Upper lobe of left lung (tissue), 6 donors: ENCODE results near the gene ZNF230. TPM values are rescaled to one million over a fixed set of nuclear protein-coding genes. Genes with fewer than 3 reads are reported as not detected.

Source experiments
- ATAC-seq, 2 donors: fragments of 200-7000 bp; cut with Tn5 transposase; one replicate each; pipeline ENCODE4 v1.9.1; 2022; ENCODE audit warnings: mild to moderate bottlenecking in 2 of 2, moderate library complexity in 2 of 2; ENCODE audit not compliant: low FRiP score in 2 of 2
- DNase-seq, 2 donors: peaks; one replicate each; pipeline ENCODE4 v3.0.0-alpha.2; 2019 to 2020
- H3K27ac ChIP-seq, 4 donors: fragments of 200-600 bp; sonication (generic); one replicate each; pipeline ENCODE4 v1.5.1; 2016 to 2019
- H3K27me3 ChIP-seq, 4 donors: fragments of 200-600 bp; sonication (generic); one replicate each; pipeline ENCODE4 v1.5.1; 2017 to 2019
- H3K36me3 ChIP-seq, 4 donors: fragments of 200-600 bp; sonication (generic); one replicate each; pipeline ENCODE4 v1.5.1; 2016 to 2019
- H3K4me1 ChIP-seq, 4 donors: fragments of 200-600 bp; sonication (generic); one replicate each; pipeline ENCODE4 v1.5.1; 2018 to 2019
- H3K4me3 ChIP-seq, 4 donors: fragments of 200-600 bp; sonication (generic); one replicate each; pipeline ENCODE4 v1.5.1; 2017 to 2019; ENCODE audit warnings: mild to moderate bottlenecking in 2 of 4, moderate library complexity in 1 of 4
- H3K9me3 ChIP-seq, 4 donors: fragments of 200-600 bp; sonication (generic); one replicate each; pipeline ENCODE4 v1.5.1; 2018 to 2019
- CTCF ChIP-seq, 6 experiments: fragments of 450-650 bp in 4 of 6; fragments of 200-600 bp in 2 of 6; sonication (generic) in 2 of 6; IDR thresholded peaks; one replicate each; pipeline ENCODE4 v1.5.1; 2016 to 2019; ENCODE audit warnings: antibody characterized with exemption in 6 of 6
- EP300 ChIP-seq, 4 donors: sonication (generic); formaldehyde crosslinking; IDR thresholded peaks; one replicate each; pipeline ENCODE4 v1.5.1; 2017; ENCODE audit warnings: antibody characterized with exemption in 4 of 4, control low read depth in 2 of 4
- POLR2A ChIP-seq, 4 donors: fragments of 450-650 bp; IDR thresholded peaks; one replicate each; pipeline ENCODE4 v1.5.1; 2016 to 2017; ENCODE audit warnings: antibody characterized with exemption in 4 of 4, mild to moderate bottlenecking in 2 of 4
- POLR2AphosphoS5 ChIP-seq, 2 donors: sonication (generic); formaldehyde crosslinking; IDR thresholded peaks; one replicate each; pipeline ENCODE4 v1.5.1; 2017; ENCODE audit warnings: antibody characterized with exemption in 2 of 2
- WGBS, 2 donors: methylation state at CpG; one replicate each; pipeline ENCODE4 v1.1.5; 2017 to 2018; 5-methylcytosine and 5-hydroxymethylcytosine counted together
- total RNA-seq, 6 donors: library from RNA; depleted of rRNA in 4 of 6; stranded (reverse); fragments of >200 nt in 4 of 6; gene quantifications; one replicate each; pipeline versions ENCODE4 v1.1.0 to v1.2.1, GENCODE V29; 2016 to 2021
- donor health status: DM: no; HTN: no; CAD: no; lungs with moderate emphysema.
- donor health status: DM: no; HTN: yes; CAD: no; lungs with severe emphysema.

ZNF230 gene
- total RNA-seq, 6 donors from 2014 or later, result 2.2 to 6.4 (median 4.7) TPM

GRCh38 chr19:44032001-44032610, 29.3 kb downstream of the ZNF230 start:
- Histone ChIP-seq H3K27ac (no peak overlapping the region), H3K27me3 (no peaks in the 10 kb centered on the region), H3K4me1 (no peaks in the 10 kb centered on the region), H3K36me3 (peaks cover 18 to 58% (median 53%) of the 10 kb centered on the region in 4 donors), H3K9me3 (peaks cover 66 to 98% (median 78%) of the 10 kb centered on the region in 4 donors), H3K4me3 (no peak overlapping the region)
- TF ChIP-seq POLR2A (IDR thresholded peaks at IDR 0.05) (no peak), CTCF (IDR thresholded peaks at IDR 0.05) (no peak), EP300 (IDR thresholded peaks at IDR 0.05) (no peak), POLR2AphosphoS5 (IDR thresholded peaks at IDR 0.05) (no peak)
- DNase-seq (no peak), ATAC-seq (no peak)
- WGBS, 2 donors, result 86 to 92% methylated on average over 1 of the region's 1 CpG

GRCh38 chr19:44042147-44042546, 39.4 kb downstream of the ZNF230 start:
- 85 to 92% methylated on average over 2 of the region's 2 CpGs for WGBS, 2 donors
- H3K27me3 ChIP-seq, result no peaks in the 10 kb centered on the region
- no peak overlapping the region for H3K4me3 ChIP-seq
- peaks cover 14 to 30% (median 20%) of the 10 kb centered on the region in 4 donors for H3K9me3 ChIP-seq
- no peaks in the 10 kb centered on the region for H3K36me3 ChIP-seq
- no peaks in the 10 kb centered on the region for H3K4me1 ChIP-seq
- TF ChIP-seq POLR2AphosphoS5 (IDR thresholded peaks at IDR 0.05) (no peak), POLR2A (IDR thresholded peaks at IDR 0.05) (no peak), EP300 (IDR thresholded peaks at IDR 0.05) (no peak), CTCF (IDR thresholded peaks at IDR 0.05) (no peak)
- ATAC-seq (no peak), DNase-seq (no peak)
- H3K27ac ChIP-seq, result no peak overlapping the region

- Histone ChIP-seq H3K4me3 (peak overlapping the region; percentile 73 to 93 (median 86)), H3K27me3 (no peaks in the 10 kb centered on the region), H3K27ac (peak overlapping the region; percentile 31 to 79 (median 70)), H3K9me3 (peaks cover 0 to 10% (median 3%) of the 10 kb centered on the region in 4 donors), H3K4me1 (peaks cover 7 to 22% (median 12%) of the 10 kb centered on the region in 4 donors), H3K36me3 (peaks cover 0 to 13% (median 8%) of the 10 kb centered on the region in 4 donors)
- TF ChIP-seq CTCF (IDR thresholded peaks at IDR 0.05), result no peak
- TF ChIP-seq POLR2AphosphoS5 (IDR thresholded peaks at IDR 0.05), result no peak
- no peak for TF ChIP-seq POLR2A (IDR thresholded peaks at IDR 0.05)
- ATAC-seq (peak; percentile 36 to 49), DNase-seq (peak in 1 of 2 donors; percentile 31)
- 11 to 23% methylated on average over 18 to 21 of the region's 21 CpGs for WGBS, 2 donors
Observed at GRCh38 chr19:44050740-44051649, 48.2 kb downstream of the ZNF230 start.

GRCh38 chr19:44051650-44052402, 49.1 kb downstream of the ZNF230 start, which contains the start of gene ZNF223:
TSS of gene ZNF223 (plus strand) at chr19:44052036. CDS start at chr19:44055177, 3,141 bp downstream.
- peak; percentile 88 to 96 for DNase-seq
- ATAC-seq, result peak; percentile 100
- peaks cover 7 to 22% (median 12%) of the 10 kb centered on the region in 4 donors for H3K4me1 ChIP-seq
- H3K27ac ChIP-seq, result peak within 1 kb of the TSS; percentile 68 to 79 (median 76)
- no peaks in the 10 kb centered on the region for H3K27me3 ChIP-seq
- 2 to 4% methylated on average over 10 to 34 of the region's 38 CpGs for WGBS, 2 donors
- peaks cover 0 to 10% (median 3%) of the 10 kb centered on the region in 4 donors for H3K9me3 ChIP-seq
- peaks cover 0 to 16% (median 8%) of the 10 kb centered on the region in 4 donors for H3K36me3 ChIP-seq
- TF ChIP-seq EP300 (IDR thresholded peaks at IDR 0.05), result peak in 2 of 4 donors; percentile 63 to 88
- no peak for TF ChIP-seq POLR2A (IDR thresholded peaks at IDR 0.05)
- TF ChIP-seq POLR2AphosphoS5 (IDR thresholded peaks at IDR 0.05), result peak; percentile 81 to 85
- TF ChIP-seq CTCF (IDR thresholded peaks at IDR 0.05), result no peak
- H3K4me3 ChIP-seq, result peak within 1 kb of the TSS; percentile 73 to 93 (median 86)
